RWPE2 (cell line): Measurements from ENCODE around the gene FRMD3.

ENCODE experiments used
- ATAC-seq: fragments of 200-7000 bp; cut with Tn5 transposase; 3 replicates; pipeline ENCODE4 v1.9.1; 2021; ENCODE audit warnings: low read depth
- DNase-seq: peaks from one replicate; pipeline ENCODE4 v3.0.0-alpha.2; 2020; ENCODE audit warnings: low spot score
- H3K27ac ChIP-seq: fragments of 450-650 bp; 2 replicates; pipeline ENCODE4 v1.5.1; 2017; ENCODE audit warnings: mild to moderate bottlenecking; ENCODE audit not compliant: poor library complexity, severe bottlenecking
- H3K27me3 ChIP-seq: fragments of 250-450 bp; sonication (Bioruptor Pico); 2 replicates; pipeline ENCODE4 v1.5.1; 2021; ENCODE audit warnings: mild to moderate bottlenecking, moderate library complexity; ENCODE audit not compliant: insufficient read depth, poor library complexity, severe bottlenecking
- H3K36me3 ChIP-seq: fragments of 250-450 bp; sonication (Bioruptor Pico); 2 replicates; pipeline ENCODE4 v1.5.1; 2020; ENCODE audit warnings: low read depth, mild to moderate bottlenecking, moderate library complexity
- H3K4me1 ChIP-seq: fragments of 250-450 bp; sonication (Bioruptor Pico); 2 replicates; pipeline ENCODE4 v1.5.1; 2021; ENCODE audit warnings: mild to moderate bottlenecking, moderate library complexity; ENCODE audit not compliant: insufficient read depth, poor library complexity, severe bottlenecking
- H3K4me3 ChIP-seq: fragments of 250-450 bp; sonication (Bioruptor Pico); 2 replicates; pipeline ENCODE4 v1.5.1; 2021; ENCODE audit warnings: mild to moderate bottlenecking, moderate library complexity; ENCODE audit not compliant: severe bottlenecking
- H3K9me3 ChIP-seq: fragments of 250-450 bp; sonication (Bioruptor Pico); 2 replicates; pipeline ENCODE4 v1.5.1; 2021; ENCODE audit warnings: mild to moderate bottlenecking, moderate library complexity; ENCODE audit not compliant: severe bottlenecking
- CTCF ChIP-seq: fragments of 450-650 bp; IDR thresholded peaks from one replicate; pipeline ENCODE4 v1.5.1; 2017; ENCODE audit warnings: mild to moderate bottlenecking, moderate library complexity; ENCODE audit not compliant: poor library complexity, severe bottlenecking

FRMD3 gene

GRCh38 chr9:83323148-83323547 lies 215.1 kb downstream of the FRMD3 start:
- H3K4me3 ChIP-seq: no peak overlapping the region
- no peaks in the 10 kb centered on the region for H3K36me3 ChIP-seq
- H3K9me3 ChIP-seq: no peaks in the 10 kb centered on the region
- no peaks in the 10 kb centered on the region for H3K27me3 ChIP-seq
- no peak overlapping the region for H3K27ac ChIP-seq
- no peaks in the 10 kb centered on the region for H3K4me1 ChIP-seq
- no peak for DNase-seq
- no peak for ATAC-seq
- TF ChIP-seq CTCF: no peak

- H3K27me3 ChIP-seq: no peaks in the 10 kb centered on the region
- ATAC-seq (no peak), DNase-seq (no peak)
- no peak overlapping the region for H3K27ac ChIP-seq
- no peaks in the 10 kb centered on the region for H3K9me3 ChIP-seq
- H3K36me3 ChIP-seq: no peaks in the 10 kb centered on the region
- no peaks in the 10 kb centered on the region for H3K4me1 ChIP-seq
- no peak overlapping the region for H3K4me3 ChIP-seq
- TF ChIP-seq CTCF: no peak
Measured at GRCh38 chr9:83322438-83322837, 215.8 kb downstream of the FRMD3 start.

GRCh38 chr9:83317244-83317643 lies 221.0 kb downstream of the FRMD3 start:
- Histone ChIP-seq H3K36me3 (no peaks in the 10 kb centered on the region), H3K27ac (no peak overlapping the region), H3K27me3 (no peaks in the 10 kb centered on the region), H3K4me1 (peaks cover 2% of the 10 kb centered on the region), H3K4me3 (no peak overlapping the region), H3K9me3 (no peaks in the 10 kb centered on the region)
- TF ChIP-seq CTCF: no peak
- no peak for DNase-seq
- ATAC-seq: no peak

- no peaks in the 10 kb centered on the region for H3K9me3 ChIP-seq
- H3K27ac ChIP-seq: no peak overlapping the region
- H3K36me3 ChIP-seq: no peaks in the 10 kb centered on the region
- H3K4me1 ChIP-seq: peaks cover 4% of the 10 kb centered on the region
- TF ChIP-seq CTCF: no peak
- ATAC-seq (no peak), DNase-seq (no peak)
- no peak overlapping the region for H3K4me3 ChIP-seq
- H3K27me3 ChIP-seq: no peaks in the 10 kb centered on the region
Measured at GRCh38 chr9:83315649-83316048, 222.6 kb downstream of the FRMD3 start.

GRCh38 chr9:83313781-83314180 lies 224.4 kb downstream of the FRMD3 start:
- no peak for ATAC-seq
- no peak for DNase-seq
- no peaks in the 10 kb centered on the region for H3K9me3 ChIP-seq
- no peaks in the 10 kb centered on the region for H3K27me3 ChIP-seq
- H3K4me3 ChIP-seq: no peak overlapping the region
- peaks cover 4% of the 10 kb centered on the region for H3K4me1 ChIP-seq
- no peak overlapping the region for H3K27ac ChIP-seq
- no peak for TF ChIP-seq CTCF
- no peaks in the 10 kb centered on the region for H3K36me3 ChIP-seq
